WERI-Rb-1 (cell line): ENCODE data around the gene ASF1B.

Experiments used
- DNase-seq: peaks from one replicate; pipeline ENCODE4 v3.0.0-alpha.2; 2020
- H3K27ac ChIP-seq: fragments of 250-450 bp; sonication (Bioruptor Pico); 2 replicates; pipeline ENCODE4 v1.5.1; 2020; ENCODE audit warnings: mild to moderate bottlenecking, moderate library complexity
- H3K27me3 ChIP-seq: fragments of 250-450 bp; sonication (Bioruptor Pico); 2 replicates; pipeline ENCODE4 v1.5.1; 2021; ENCODE audit warnings: mild to moderate bottlenecking, low read depth, moderate library complexity; ENCODE audit not compliant: insufficient read depth, severe bottlenecking
- H3K36me3 ChIP-seq: fragments of 250-450 bp; sonication (Bioruptor Pico); 2 replicates; pipeline ENCODE4 v1.5.1; 2020; ENCODE audit warnings: mild to moderate bottlenecking, moderate library complexity
- H3K4me3 ChIP-seq: 2 replicates; pipeline ENCODE4 v1.5.1; 2011; ENCODE audit warnings: low read depth, mild to moderate bottlenecking, control low read depth, low read length
- H3K9me3 ChIP-seq: fragments of 250-450 bp; sonication (Bioruptor Pico); 2 replicates; pipeline ENCODE4 v1.5.1; 2021; ENCODE audit warnings: mild to moderate bottlenecking, moderate library complexity; ENCODE audit not compliant: severe bottlenecking
- TF ChIP-seq, protein P1 (sequence below): IDR thresholded peaks from 2 replicates; pipeline ENCODE4 v1.5.1; 2011; ENCODE audit warnings: low read depth, mild to moderate bottlenecking, control low read depth, inconsistent platforms, low read length

Gene ASF1B

GRCh38 chr19:14078411-14078810 lies 58.0 kb downstream of the ASF1B start:
- DNase-seq, result no peak
- H3K4me3 ChIP-seq, result no peak overlapping the region
- TF ChIP-seq, protein P1, sequence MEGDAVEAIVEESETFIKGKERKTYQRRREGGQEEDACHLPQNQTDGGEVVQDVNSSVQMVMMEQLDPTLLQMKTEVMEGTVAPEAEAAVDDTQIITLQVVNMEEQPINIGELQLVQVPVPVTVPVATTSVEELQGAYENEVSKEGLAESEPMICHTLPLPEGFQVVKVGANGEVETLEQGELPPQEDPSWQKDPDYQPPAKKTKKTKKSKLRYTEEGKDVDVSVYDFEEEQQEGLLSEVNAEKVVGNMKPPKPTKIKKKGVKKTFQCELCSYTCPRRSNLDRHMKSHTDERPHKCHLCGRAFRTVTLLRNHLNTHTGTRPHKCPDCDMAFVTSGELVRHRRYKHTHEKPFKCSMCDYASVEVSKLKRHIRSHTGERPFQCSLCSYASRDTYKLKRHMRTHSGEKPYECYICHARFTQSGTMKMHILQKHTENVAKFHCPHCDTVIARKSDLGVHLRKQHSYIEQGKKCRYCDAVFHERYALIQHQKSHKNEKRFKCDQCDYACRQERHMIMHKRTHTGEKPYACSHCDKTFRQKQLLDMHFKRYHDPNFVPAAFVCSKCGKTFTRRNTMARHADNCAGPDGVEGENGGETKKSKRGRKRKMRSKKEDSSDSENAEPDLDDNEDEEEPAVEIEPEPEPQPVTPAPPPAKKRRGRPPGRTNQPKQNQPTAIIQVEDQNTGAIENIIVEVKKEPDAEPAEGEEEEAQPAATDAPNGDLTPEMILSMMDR, result no peak
- no peaks in the 10 kb centered on the region for H3K9me3 ChIP-seq
- no peaks in the 10 kb centered on the region for H3K36me3 ChIP-seq
- H3K27me3 ChIP-seq, result no peaks in the 10 kb centered on the region
- H3K27ac ChIP-seq, result no peak overlapping the region

DNA sequence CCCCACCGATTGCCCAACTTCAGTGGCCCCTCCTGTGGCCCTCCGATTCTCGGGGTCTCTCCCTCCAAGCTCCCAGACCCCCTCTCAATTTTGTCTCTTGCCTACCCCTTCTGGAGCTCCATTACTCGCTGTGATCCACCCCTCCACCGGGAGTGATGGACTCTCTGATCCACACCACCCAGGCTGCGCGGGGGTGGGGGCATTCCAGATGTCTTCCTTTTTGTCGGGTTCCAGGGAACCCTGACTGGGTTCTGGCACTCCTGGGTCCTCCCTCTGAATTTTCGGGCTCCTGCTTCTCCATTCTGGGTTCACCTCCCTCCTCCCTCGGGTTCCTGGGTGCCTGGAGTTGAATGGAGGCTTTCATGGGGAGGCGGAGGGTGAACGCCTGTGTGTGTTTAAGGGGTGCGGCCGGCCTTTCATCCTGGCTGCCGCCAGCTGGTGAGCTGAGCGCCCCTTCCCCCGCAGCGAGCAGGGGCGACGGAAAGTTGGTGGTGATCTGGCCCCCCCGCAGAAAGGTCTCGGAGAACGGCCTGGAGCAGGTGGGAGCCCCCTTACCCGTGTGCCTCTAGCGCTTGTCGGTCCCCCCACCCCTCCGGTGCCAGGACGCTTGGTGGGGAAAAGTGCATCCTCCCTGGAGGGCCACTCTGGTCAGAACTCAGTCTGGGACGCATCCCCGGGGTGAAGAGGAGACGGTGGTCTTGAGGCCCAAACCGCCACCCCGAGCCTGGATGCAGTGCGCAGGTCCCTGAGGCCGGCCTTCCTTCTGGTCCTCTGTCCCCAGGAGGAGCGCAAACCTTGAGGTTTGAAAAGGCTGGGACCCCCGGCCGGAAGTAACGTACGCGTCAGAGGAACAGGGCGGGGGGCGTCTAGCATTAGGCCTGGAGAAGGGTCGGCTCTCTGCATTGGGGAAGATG lies 62.2 kb downstream of the ASF1B start:
- Histone ChIP-seq H3K27ac (peak overlapping the region; percentile 58), H3K4me3 (peak overlapping the region; percentile 64), H3K9me3 (no peaks in the 10 kb centered on the region), H3K36me3 (no peaks in the 10 kb centered on the region), H3K27me3 (no peaks in the 10 kb centered on the region)
- DNase-seq, result no peak
- TF ChIP-seq, protein P1, result no peak

- peak; percentile 67 for DNase-seq
- H3K4me3 ChIP-seq, result peak overlapping the region; percentile 64
- TF ChIP-seq, protein P1, result peak; percentile 70
- no peaks in the 10 kb centered on the region for H3K36me3 ChIP-seq
- H3K27ac ChIP-seq, result peak overlapping the region; percentile 78
- H3K9me3 ChIP-seq, result no peaks in the 10 kb centered on the region
- no peaks in the 10 kb centered on the region for H3K27me3 ChIP-seq
These were observed 63.0 kb downstream of the ASF1B start for GRCh38 chr19:14073261-14073924.

GRCh38 chr19:14072535-14073260 lies 63.7 kb downstream of the ASF1B start, which contains the start of gene MISP3:
MISP3 (plus strand) TSS chr19:14072786; CDS start chr19:14073310, 524 bp downstream.
- H3K27ac ChIP-seq, result peak within 1 kb of the TSS; percentile 78
- H3K9me3 ChIP-seq, result no peaks in the 10 kb centered on the region
- no peaks in the 10 kb centered on the region for H3K27me3 ChIP-seq
- H3K4me3 ChIP-seq, result peak within 1 kb of the TSS; percentile 64
- TF ChIP-seq, protein P1, result no peak
- H3K36me3 ChIP-seq, result no peaks in the 10 kb centered on the region
- DNase-seq, result peak; percentile 71

GRCh38 chr19:14070268-14071050 lies 65.9 kb downstream of the ASF1B start:
- H3K9me3 ChIP-seq, result no peaks in the 10 kb centered on the region
- DNase-seq, result no peak
- no peak overlapping the region for H3K4me3 ChIP-seq
- TF ChIP-seq, protein P1, result no peak
- H3K27ac ChIP-seq, result no peak overlapping the region
- no peaks in the 10 kb centered on the region for H3K27me3 ChIP-seq
- H3K36me3 ChIP-seq, result no peaks in the 10 kb centered on the region
